ENCODE data around the gene MIER3.

The MIER3 gene

DNA sequence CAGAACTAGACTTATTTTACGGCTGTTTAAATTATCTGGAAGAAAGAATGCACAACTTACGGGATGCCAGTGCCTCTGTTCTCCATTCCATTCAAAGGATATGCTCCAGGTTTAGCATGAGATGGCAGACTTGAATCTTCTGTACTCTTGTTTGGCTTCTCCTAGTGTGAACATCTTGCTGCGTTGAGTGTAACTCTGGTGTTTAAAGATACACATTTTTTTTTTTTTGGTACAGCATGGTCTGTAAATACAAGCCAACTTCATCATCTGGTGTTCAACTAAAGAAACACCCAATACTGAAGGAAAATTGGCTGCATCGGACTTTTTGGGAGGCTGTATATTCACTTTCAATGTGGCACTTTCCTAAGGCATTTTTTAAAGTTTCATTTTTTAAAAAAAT is 7.4 kb upstream of the MIER3 start:
- no peak overlapping the region for H3K23ac ChIP-seq (ENCODE audit: low read length)
- H4K5ac ChIP-seq (ENCODE audit: low read length), result no peak overlapping the region
- no peaks in the 10 kb centered on the region for H3K79me1 ChIP-seq (ENCODE audit: low read length)
- no peak overlapping the region for H2BK120ac ChIP-seq (ENCODE audit: low read depth, low read length)
- H3K4me3 ChIP-seq (ENCODE audit: low read length), result no peak overlapping the region
- no peaks in the 10 kb centered on the region for H3K79me2 ChIP-seq (ENCODE audit: control insufficient read depth, insufficient read depth, low read length)
- no peak overlapping the region for H3K4me2 ChIP-seq (ENCODE audit: low read length)
- no CpG with 5 or more reads among the region's 4 CpGs for WGBS (ENCODE audit: extremely low coverage, insufficient coverage, low lambda C conversion rate)
- no peak overlapping the region for H3K56ac ChIP-seq (ENCODE audit: low read length)
- H3K4me1 ChIP-seq (ENCODE audit: control insufficient read depth, low read depth, low read length), result no peaks in the 10 kb centered on the region
- H3K9ac ChIP-seq (ENCODE audit: low read length), result no peak overlapping the region
- no peak overlapping the region for H2BK5ac ChIP-seq (ENCODE audit: low read length)
- no peak overlapping the region for H2AK5ac ChIP-seq (ENCODE audit: low read length)
- no peak overlapping the region for H4K8ac ChIP-seq (ENCODE audit: low read depth, low read length)
- no peak overlapping the region for H2BK15ac ChIP-seq (replicated peaks; ENCODE audit: low read depth)
- H3K36me3 ChIP-seq (ENCODE audit: control insufficient read depth, insufficient read depth, low read length), result no peaks in the 10 kb centered on the region
- no peak overlapping the region for H3K27ac ChIP-seq (ENCODE audit: low read depth, low read length)
- no peak overlapping the region for H3K4ac ChIP-seq (ENCODE audit: low read depth, low read length)
- H3K27me3 ChIP-seq (ENCODE audit: insufficient read depth, low read length, poor library complexity), result no peaks in the 10 kb centered on the region
- no peak overlapping the region for H3K18ac ChIP-seq (ENCODE audit: low read length)
- DNase-seq, result no peak

DNA sequence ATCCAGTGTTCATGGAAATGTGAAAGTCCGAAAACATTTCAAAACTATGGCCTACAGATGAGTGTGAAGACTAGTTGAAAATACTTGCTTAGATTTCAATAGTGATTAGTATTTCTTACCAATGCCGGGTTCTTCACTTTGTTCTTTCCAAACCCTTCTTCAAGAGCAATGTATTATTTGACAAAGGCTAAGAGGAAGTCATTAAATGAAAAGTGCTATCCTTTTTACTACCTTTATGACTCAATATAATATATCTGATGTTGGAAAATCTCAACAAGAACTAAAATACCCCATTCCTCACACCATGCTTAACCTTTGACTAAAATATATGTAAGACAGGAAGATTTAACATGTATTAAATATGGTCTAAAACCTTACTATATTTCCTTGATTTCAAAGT is 6.7 kb upstream of the MIER3 start:
- H3K4me1 ChIP-seq (ENCODE audit: control insufficient read depth, low read depth, low read length), result no peaks in the 10 kb centered on the region
- H3K27me3 ChIP-seq (ENCODE audit: insufficient read depth, low read length, poor library complexity), result no peaks in the 10 kb centered on the region
- no peak overlapping the region for H3K23ac ChIP-seq (ENCODE audit: low read length)
- no peak overlapping the region for H3K18ac ChIP-seq (ENCODE audit: low read length)
- H3K4me3 ChIP-seq (ENCODE audit: low read length), result no peak overlapping the region
- no peaks in the 10 kb centered on the region for H3K79me1 ChIP-seq (ENCODE audit: low read length)
- no peak for DNase-seq
- no peak overlapping the region for H2BK15ac ChIP-seq (replicated peaks; ENCODE audit: low read depth)
- no peak overlapping the region for H3K27ac ChIP-seq (ENCODE audit: low read depth, low read length)
- no peak overlapping the region for H4K8ac ChIP-seq (ENCODE audit: low read depth, low read length)
- H3K79me2 ChIP-seq (ENCODE audit: control insufficient read depth, insufficient read depth, low read length), result no peaks in the 10 kb centered on the region
- H4K5ac ChIP-seq (ENCODE audit: low read length), result no peak overlapping the region
- H3K56ac ChIP-seq (ENCODE audit: low read length), result no peak overlapping the region
- no peaks in the 10 kb centered on the region for H3K36me3 ChIP-seq (ENCODE audit: control insufficient read depth, insufficient read depth, low read length)
- H3K4ac ChIP-seq (ENCODE audit: low read depth, low read length), result no peak overlapping the region
- no peak overlapping the region for H3K9ac ChIP-seq (ENCODE audit: low read length)
- H2BK5ac ChIP-seq (ENCODE audit: low read length), result no peak overlapping the region
- no CpG with 5 or more reads among the region's 2 CpGs for WGBS (ENCODE audit: extremely low coverage, insufficient coverage, low lambda C conversion rate)
- H3K4me2 ChIP-seq (ENCODE audit: low read length), result no peak overlapping the region
- no peak overlapping the region for H2BK120ac ChIP-seq (ENCODE audit: low read depth, low read length)
- H2AK5ac ChIP-seq (ENCODE audit: low read length), result no peak overlapping the region

DNA sequence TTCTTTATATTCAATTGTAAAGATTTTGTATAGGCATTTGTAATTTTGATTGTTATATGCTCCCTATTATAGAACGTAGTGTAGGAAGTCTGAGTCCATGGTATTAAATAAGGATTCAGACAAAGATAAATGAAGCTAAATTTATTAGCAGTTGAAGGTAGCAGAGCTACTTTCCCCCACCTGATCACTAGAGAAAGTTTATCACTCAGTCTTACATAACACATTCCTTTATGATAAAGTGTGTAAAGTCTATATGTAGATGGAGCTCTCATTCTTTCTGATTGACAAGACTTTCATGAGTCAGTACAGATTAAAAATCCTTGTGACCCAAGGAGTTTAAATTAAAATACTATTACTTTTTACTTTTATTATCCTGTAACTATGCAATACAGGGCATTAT is 2.3 kb upstream of the MIER3 start:
- Histone ChIP-seq H3K27ac (ENCODE audit: low read depth, low read length) (no peak overlapping the region), H3K23ac (ENCODE audit: low read length) (no peak overlapping the region), H2BK5ac (ENCODE audit: low read length) (no peak overlapping the region), H3K56ac (ENCODE audit: low read length) (no peak overlapping the region), H3K18ac (ENCODE audit: low read length) (no peak overlapping the region), H3K4me2 (ENCODE audit: low read length) (no peak overlapping the region), H3K36me3 (ENCODE audit: control insufficient read depth, insufficient read depth, low read length) (no peaks in the 10 kb centered on the region), H3K4me1 (ENCODE audit: control insufficient read depth, low read depth, low read length) (no peaks in the 10 kb centered on the region), H3K79me1 (ENCODE audit: low read length) (peaks cover 4% of the 10 kb centered on the region), H2BK120ac (ENCODE audit: low read depth, low read length) (no peak overlapping the region), H3K4me3 (ENCODE audit: low read length) (no peak overlapping the region), H4K8ac (ENCODE audit: low read depth, low read length) (no peak overlapping the region), H3K9ac (ENCODE audit: low read length) (no peak overlapping the region), H3K4ac (ENCODE audit: low read depth, low read length) (no peak overlapping the region), H3K27me3 (ENCODE audit: insufficient read depth, low read length, poor library complexity) (no peaks in the 10 kb centered on the region), H4K5ac (ENCODE audit: low read length) (no peak overlapping the region), H2AK5ac (ENCODE audit: low read length) (no peak overlapping the region), H3K79me2 (ENCODE audit: control insufficient read depth, insufficient read depth, low read length) (peaks cover 5% of the 10 kb centered on the region), H2BK15ac (replicated peaks; ENCODE audit: low read depth) (no peak overlapping the region)
- WGBS (ENCODE audit: extremely low coverage, insufficient coverage, low lambda C conversion rate), result no CpG with 5 or more reads among the region's 1 CpG
- DNase-seq, result no peak

DNA sequence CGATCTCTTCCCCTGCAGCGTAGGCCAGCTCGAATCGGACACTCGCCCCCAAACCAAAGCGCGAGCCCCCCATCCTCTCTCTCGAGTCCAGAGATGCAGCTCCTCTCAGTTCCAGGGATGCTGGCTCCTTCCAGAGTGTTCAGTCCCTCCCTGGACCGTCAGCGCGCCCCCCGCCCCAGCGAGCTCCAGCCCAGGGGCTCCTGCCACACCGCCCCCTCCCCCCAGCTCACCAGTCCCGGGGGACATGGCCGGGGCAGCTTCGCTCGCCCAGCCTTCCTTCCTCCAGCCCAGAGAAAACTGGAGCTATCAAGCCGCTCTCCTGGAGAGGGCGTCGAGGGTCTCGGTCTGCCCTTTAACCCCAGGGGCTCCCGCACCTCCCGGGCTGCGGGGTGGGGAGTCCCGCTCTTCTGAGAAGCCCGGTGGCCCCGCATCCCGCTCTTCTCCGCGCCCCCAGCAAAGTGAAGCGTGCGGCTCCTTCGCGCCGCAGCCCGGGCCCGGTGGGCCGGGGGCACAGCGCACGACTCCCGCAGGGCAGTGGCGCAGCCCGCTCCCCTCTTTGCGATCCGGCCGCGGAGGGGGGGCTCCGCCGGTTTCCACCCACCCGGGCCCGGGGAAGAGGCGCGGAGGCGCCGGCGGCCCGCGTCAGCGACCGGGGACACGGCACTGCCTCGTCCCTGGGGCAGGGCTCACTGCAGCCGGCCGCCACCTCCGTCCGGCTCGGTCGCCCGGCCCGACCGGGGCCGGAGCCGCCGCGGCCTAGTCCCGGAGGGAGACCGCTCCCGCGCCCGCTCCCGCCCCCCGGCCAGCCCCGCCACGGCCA is 587 bp downstream of the MIER3 start:
- Histone ChIP-seq H2AK5ac (ENCODE audit: low read length) (no peak overlapping the region), H3K4me1 (ENCODE audit: control insufficient read depth, low read depth, low read length) (no peaks in the 10 kb centered on the region), H3K4ac (ENCODE audit: low read depth, low read length) (peak overlapping the region; percentile 99), H3K56ac (ENCODE audit: low read length) (peak overlapping the region; percentile 91), H3K36me3 (ENCODE audit: control insufficient read depth, insufficient read depth, low read length) (no peaks in the 10 kb centered on the region), H4K8ac (ENCODE audit: low read depth, low read length) (peak overlapping the region; percentile 87), H3K23ac (ENCODE audit: low read length) (peak overlapping the region; percentile 48), H3K79me1 (ENCODE audit: low read length) (peaks cover 6% of the 10 kb centered on the region), H2BK5ac (ENCODE audit: low read length) (no peak overlapping the region), H4K5ac (ENCODE audit: low read length) (no peak overlapping the region), H3K18ac (ENCODE audit: low read length) (peak overlapping the region; percentile 99), H3K9ac (ENCODE audit: low read length) (peak overlapping the region; percentile 86), H2BK15ac (replicated peaks; ENCODE audit: low read depth) (no peak overlapping the region), H3K4me2 (ENCODE audit: low read length) (peak overlapping the region; percentile 80), H2BK120ac (ENCODE audit: low read depth, low read length) (peak overlapping the region; percentile 18), H3K4me3 (ENCODE audit: low read length) (peak overlapping the region; percentile 80), H3K27ac (ENCODE audit: low read depth, low read length) (peak overlapping the region; percentile 88), H3K79me2 (ENCODE audit: control insufficient read depth, insufficient read depth, low read length) (peaks cover 5% of the 10 kb centered on the region), H3K27me3 (ENCODE audit: insufficient read depth, low read length, poor library complexity) (no peaks in the 10 kb centered on the region)
- WGBS (ENCODE audit: extremely low coverage, insufficient coverage, low lambda C conversion rate), result no CpG with 5 or more reads among the region's 85 CpGs
- DNase-seq, result peak; percentile 78

DNA sequence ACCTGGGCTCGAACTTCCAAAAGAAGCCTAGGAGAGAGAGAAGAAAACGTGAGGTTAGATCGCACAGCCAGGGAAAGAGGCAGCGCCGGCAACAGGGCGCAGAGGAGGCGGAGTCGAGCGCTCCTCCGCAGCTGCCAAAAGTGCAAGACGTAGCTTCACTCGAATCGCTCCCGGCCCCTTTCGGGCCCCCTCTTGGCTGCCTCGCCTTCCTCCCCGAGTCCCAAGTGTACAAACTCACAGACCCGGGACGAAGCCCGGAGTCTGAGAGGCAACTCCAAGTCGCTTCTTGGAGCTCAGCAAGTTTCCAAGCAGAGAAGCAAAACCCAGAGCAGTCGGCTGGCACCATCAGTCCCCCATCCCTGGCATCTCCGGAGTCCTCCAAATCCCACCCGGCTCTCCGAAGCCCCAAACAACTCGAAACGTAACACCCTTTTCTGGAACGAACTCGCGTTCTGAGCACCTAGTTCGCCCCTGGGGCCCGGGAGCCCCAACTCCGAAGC is 1.2 kb downstream of the MIER3 start:
- Histone ChIP-seq H3K56ac (ENCODE audit: low read length) (peak overlapping the region; percentile 91), H2AK5ac (ENCODE audit: low read length) (no peak overlapping the region), H3K36me3 (ENCODE audit: control insufficient read depth, insufficient read depth, low read length) (no peaks in the 10 kb centered on the region), H3K9ac (ENCODE audit: low read length) (peak overlapping the region; percentile 86), H3K4me2 (ENCODE audit: low read length) (peak overlapping the region; percentile 80), H4K8ac (ENCODE audit: low read depth, low read length) (no peak overlapping the region), H3K18ac (ENCODE audit: low read length) (peak overlapping the region; percentile 99), H3K4me1 (ENCODE audit: control insufficient read depth, low read depth, low read length) (no peaks in the 10 kb centered on the region), H3K23ac (ENCODE audit: low read length) (peak overlapping the region; percentile 48), H2BK15ac (replicated peaks; ENCODE audit: low read depth) (no peak overlapping the region), H4K5ac (ENCODE audit: low read length) (no peak overlapping the region), H3K4me3 (ENCODE audit: low read length) (peak overlapping the region; percentile 80), H2BK5ac (ENCODE audit: low read length) (no peak overlapping the region), H3K79me2 (ENCODE audit: control insufficient read depth, insufficient read depth, low read length) (peaks cover 5% of the 10 kb centered on the region), H3K27ac (ENCODE audit: low read depth, low read length) (no peak overlapping the region), H2BK120ac (ENCODE audit: low read depth, low read length) (no peak overlapping the region), H3K79me1 (ENCODE audit: low read length) (peaks cover 6% of the 10 kb centered on the region), H3K27me3 (ENCODE audit: insufficient read depth, low read length, poor library complexity) (no peaks in the 10 kb centered on the region), H3K4ac (ENCODE audit: low read depth, low read length) (no peak overlapping the region)
- peak; percentile 75 for DNase-seq
- no CpG with 5 or more reads among the region's 33 CpGs for WGBS (ENCODE audit: extremely low coverage, insufficient coverage, low lambda C conversion rate)

DNA sequence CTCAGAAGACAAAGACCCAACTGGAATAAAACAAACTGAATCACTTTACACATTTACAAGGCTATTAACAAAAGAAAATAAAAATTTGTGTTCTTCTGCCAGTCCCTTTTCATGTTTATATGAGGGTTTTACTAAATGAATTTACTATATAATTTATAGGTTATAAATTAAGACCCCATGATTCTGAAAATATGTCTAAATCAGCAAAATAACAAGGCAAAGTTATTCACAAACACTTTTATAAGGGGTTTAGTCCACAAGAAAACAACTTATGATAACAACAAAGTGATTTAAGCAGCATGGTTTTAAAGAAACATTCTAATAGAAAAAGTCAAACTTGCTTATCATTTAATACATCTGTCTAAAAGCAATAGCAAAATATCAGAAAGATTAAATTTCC is 4.9 kb downstream of the MIER3 start:
- no peak overlapping the region for H3K27ac ChIP-seq (ENCODE audit: low read depth, low read length)
- no peak overlapping the region for H4K5ac ChIP-seq (ENCODE audit: low read length)
- H3K4me2 ChIP-seq (ENCODE audit: low read length), result no peak overlapping the region
- H2AK5ac ChIP-seq (ENCODE audit: low read length), result no peak overlapping the region
- no peak overlapping the region for H3K4me3 ChIP-seq (ENCODE audit: low read length)
- no peak overlapping the region for H3K56ac ChIP-seq (ENCODE audit: low read length)
- H2BK5ac ChIP-seq (ENCODE audit: low read length), result no peak overlapping the region
- no peak overlapping the region for H3K18ac ChIP-seq (ENCODE audit: low read length)
- no peaks in the 10 kb centered on the region for H3K4me1 ChIP-seq (ENCODE audit: control insufficient read depth, low read depth, low read length)
- DNase-seq, result no peak
- H3K79me1 ChIP-seq (ENCODE audit: low read length), result peaks cover 6% of the 10 kb centered on the region
- no peak overlapping the region for H2BK120ac ChIP-seq (ENCODE audit: low read depth, low read length)
- H3K4ac ChIP-seq (ENCODE audit: low read depth, low read length), result no peak overlapping the region
- no peak overlapping the region for H3K9ac ChIP-seq (ENCODE audit: low read length)
- no peak overlapping the region for H3K23ac ChIP-seq (ENCODE audit: low read length)
- H3K27me3 ChIP-seq (ENCODE audit: insufficient read depth, low read length, poor library complexity), result no peaks in the 10 kb centered on the region
- no peak overlapping the region for H4K8ac ChIP-seq (ENCODE audit: low read depth, low read length)
- peaks cover 5% of the 10 kb centered on the region for H3K79me2 ChIP-seq (ENCODE audit: control insufficient read depth, insufficient read depth, low read length)
- H3K36me3 ChIP-seq (ENCODE audit: control insufficient read depth, insufficient read depth, low read length), result no peaks in the 10 kb centered on the region
- H2BK15ac ChIP-seq (replicated peaks; ENCODE audit: low read depth), result no peak overlapping the region

All from mesendoderm (in vitro differentiated cells).